ENCODE results near the gene FUCA1. TPM values are rescaled to one million over a fixed set of nuclear protein-coding genes. Genes with fewer than 3 reads are reported as not detected.

The FUCA1 gene
- total RNA-seq, 4 donors from 2014 or later, result 75.5 to 133 (median 112) TPM

- DNase-seq, result no peak
- Histone ChIP-seq H3K4me3 (replicated peaks in 1 of 3) (no peak overlapping the region), H3K4me1 (peaks cover 7 to 25% of the 10 kb centered on the region in 2 donors), H3K27me3 (no peaks in the 10 kb centered on the region), H3K27ac (no peak overlapping the region), H3K36me3 (no peaks in the 10 kb centered on the region), H3K9me3 (no peaks in the 10 kb centered on the region)
- TF ChIP-seq CTCF (IDR thresholded peaks at IDR 0.05), result no peak
- no peak for TF ChIP-seq POLR2A (IDR thresholded peaks at IDR 0.05)
- intact Hi-C loops (cut with DNase I), result no loop called here
- WGBS, 2 donors, result 79 to 88% methylated on average over 10 of the region's 10 CpGs
Observed at GRCh38 chr1:23909412-23909811, 41.3 kb upstream of the FUCA1 start.

GRCh38 chr1:23908453-23909341 is 40.6 kb upstream of the FUCA1 start:
- Histone ChIP-seq H3K27me3 (no peaks in the 10 kb centered on the region), H3K36me3 (no peaks in the 10 kb centered on the region), H3K9me3 (no peaks in the 10 kb centered on the region), H3K4me1 (peaks cover 5 to 20% of the 10 kb centered on the region in 2 donors), H3K27ac (no peak overlapping the region), H3K4me3 (replicated peaks in 1 of 3) (no peak overlapping the region)
- 60 to 61% methylated on average over 9 of the region's 9 CpGs for WGBS, 2 donors
- DNase-seq, result no peak
- TF ChIP-seq POLR2A (IDR thresholded peaks at IDR 0.05) (no peak), CTCF (IDR thresholded peaks at IDR 0.05) (no peak)
- intact Hi-C loops (cut with DNase I), result no loop called here

GRCh38 chr1:23906731-23907130 is 38.6 kb upstream of the FUCA1 start:
- DNase-seq, result no peak
- no peaks in the 10 kb centered on the region for H3K9me3 ChIP-seq
- no peaks in the 10 kb centered on the region for H3K27me3 ChIP-seq
- no peak overlapping the region for H3K27ac ChIP-seq
- TF ChIP-seq CTCF (IDR thresholded peaks at IDR 0.05) (no peak), POLR2A (IDR thresholded peaks at IDR 0.05) (no peak)
- H3K4me3 ChIP-seq (replicated peaks in 1 of 3), result no peak overlapping the region
- no peaks in the 10 kb centered on the region for H3K36me3 ChIP-seq
- intact Hi-C loops (cut with DNase I), result no loop called here
- H3K4me1 ChIP-seq, result peaks cover 0 to 15% of the 10 kb centered on the region in 2 donors
- WGBS, 2 donors, result 91 to 93% methylated on average over 1 of the region's 1 CpG

GRCh38 chr1:23905461-23906025 is 37.5 kb upstream of the FUCA1 start:
- DNase-seq, result no peak
- Histone ChIP-seq H3K4me1 (peaks cover 0 to 23% of the 10 kb centered on the region in 2 donors), H3K27ac (no peak overlapping the region), H3K4me3 (replicated peaks in 1 of 3) (no peak overlapping the region), H3K27me3 (no peaks in the 10 kb centered on the region), H3K9me3 (no peaks in the 10 kb centered on the region), H3K36me3 (no peaks in the 10 kb centered on the region)
- 93% methylated on average over 7 of the region's 7 CpGs for WGBS, 2 donors
- TF ChIP-seq CTCF (IDR thresholded peaks at IDR 0.05) (no peak), POLR2A (IDR thresholded peaks at IDR 0.05) (no peak)
- intact Hi-C loops (cut with DNase I), result no loop called here

GRCh38 chr1:23904748-23905357 is 36.8 kb upstream of the FUCA1 start:
- intact Hi-C loops (cut with DNase I), result no loop called here

More at GRCh38 chr1:23904748-23905357, 36.8 kb upstream of the FUCA1 start:
- WGBS, 2 donors, result 83% methylated on average over 10 of the region's 10 CpGs
- no peak overlapping the region for H3K27ac ChIP-seq
- H3K4me3 ChIP-seq (replicated peaks in 1 of 3), result no peak overlapping the region
- H3K4me1 ChIP-seq, result peaks cover 0 to 25% of the 10 kb centered on the region in 2 donors
- TF ChIP-seq CTCF (IDR thresholded peaks at IDR 0.05), result no peak
- TF ChIP-seq POLR2A (IDR thresholded peaks at IDR 0.05), result no peak
- no peak for DNase-seq
- H3K27me3 ChIP-seq, result no peaks in the 10 kb centered on the region
- no peaks in the 10 kb centered on the region for H3K36me3 ChIP-seq
- no peaks in the 10 kb centered on the region for H3K9me3 ChIP-seq
